Measurements from ENCODE around the gene SSTR4. TPM values are rescaled to one million over a fixed set of nuclear protein-coding genes. Genes with fewer than 3 reads are reported as not detected.

SSTR4 gene
- total and polyA plus RNA-seq, 9 donors: 0.15 to 0.69 TPM; not detected in 7

DNA sequence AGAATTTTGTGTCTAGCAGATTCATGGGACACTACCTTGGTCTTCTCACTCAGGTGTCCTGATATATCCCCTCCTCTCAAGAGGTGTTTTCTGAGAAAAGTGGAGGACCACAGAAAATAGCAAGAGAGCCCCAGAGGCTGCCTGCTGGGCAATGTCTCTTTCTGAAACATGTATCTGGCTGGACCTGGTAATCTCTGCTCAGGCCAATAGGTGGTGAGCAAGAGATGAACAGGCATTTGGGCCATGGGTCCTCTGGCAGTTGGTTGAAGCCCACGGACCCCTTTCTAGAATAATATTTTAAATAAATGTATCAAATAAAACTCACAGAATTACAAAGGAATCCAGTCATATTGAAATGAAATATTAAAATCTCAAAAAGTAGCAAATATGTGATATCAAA, 23.1 kb downstream of the SSTR4 start:
- Histone ChIP-seq H3K4me3 (no peak overlapping the region), H3K9me3 (no peaks in the 10 kb centered on the region), H3K36me3 (no peaks in the 10 kb centered on the region), H3K27ac (no peak overlapping the region), H3K4me1 (ENCODE audit: insufficient read depth) (peaks cover 8% of the 10 kb centered on the region), H3K27me3 (no peaks in the 10 kb centered on the region)
- TF ChIP-seq EP300 (IDR thresholded peaks at IDR 0.05) (no peak), POLR2A (IDR thresholded peaks at IDR 0.05) (no peak)
- TF ChIP-seq, protein P1, sequence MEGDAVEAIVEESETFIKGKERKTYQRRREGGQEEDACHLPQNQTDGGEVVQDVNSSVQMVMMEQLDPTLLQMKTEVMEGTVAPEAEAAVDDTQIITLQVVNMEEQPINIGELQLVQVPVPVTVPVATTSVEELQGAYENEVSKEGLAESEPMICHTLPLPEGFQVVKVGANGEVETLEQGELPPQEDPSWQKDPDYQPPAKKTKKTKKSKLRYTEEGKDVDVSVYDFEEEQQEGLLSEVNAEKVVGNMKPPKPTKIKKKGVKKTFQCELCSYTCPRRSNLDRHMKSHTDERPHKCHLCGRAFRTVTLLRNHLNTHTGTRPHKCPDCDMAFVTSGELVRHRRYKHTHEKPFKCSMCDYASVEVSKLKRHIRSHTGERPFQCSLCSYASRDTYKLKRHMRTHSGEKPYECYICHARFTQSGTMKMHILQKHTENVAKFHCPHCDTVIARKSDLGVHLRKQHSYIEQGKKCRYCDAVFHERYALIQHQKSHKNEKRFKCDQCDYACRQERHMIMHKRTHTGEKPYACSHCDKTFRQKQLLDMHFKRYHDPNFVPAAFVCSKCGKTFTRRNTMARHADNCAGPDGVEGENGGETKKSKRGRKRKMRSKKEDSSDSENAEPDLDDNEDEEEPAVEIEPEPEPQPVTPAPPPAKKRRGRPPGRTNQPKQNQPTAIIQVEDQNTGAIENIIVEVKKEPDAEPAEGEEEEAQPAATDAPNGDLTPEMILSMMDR (IDR thresholded peaks at IDR 0.05): no peak
- WGBS, 3 donors: 76 to 92% (median 84%) methylated on average over 1 of the region's 1 CpG
- DNase-seq: no peak
- intact Hi-C loops (cut with DNase I): loop anchor here in 2 of 4 donors (10.0 kb wide), 3 partner anchors 87 to 363 kb away; no protein-coding TSS in a partner anchor

DNA sequence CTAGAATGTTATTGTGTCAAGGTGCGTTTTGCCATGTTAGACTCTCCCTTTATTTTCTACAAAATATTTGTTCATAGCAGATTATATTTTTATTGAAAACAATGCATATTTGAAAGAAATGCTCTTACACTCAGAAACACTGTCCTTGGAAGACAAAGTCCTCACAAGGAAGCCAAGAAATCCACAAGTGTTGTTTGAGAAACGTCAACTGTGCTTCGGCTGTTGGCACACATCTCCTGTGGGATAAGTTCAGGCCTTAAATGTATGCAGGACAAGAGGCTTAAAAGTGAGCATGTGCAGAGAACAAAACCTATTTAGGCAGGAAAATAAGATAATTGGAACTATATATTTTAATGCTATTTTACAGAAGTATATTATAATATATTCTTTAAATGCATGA, 23.9 kb downstream of the SSTR4 start:
- intact Hi-C loops (cut with DNase I): loop anchor here in 2 of 4 donors (10.0 kb wide), 3 partner anchors 86 to 364 kb away; no protein-coding TSS in a partner anchor

DNA sequence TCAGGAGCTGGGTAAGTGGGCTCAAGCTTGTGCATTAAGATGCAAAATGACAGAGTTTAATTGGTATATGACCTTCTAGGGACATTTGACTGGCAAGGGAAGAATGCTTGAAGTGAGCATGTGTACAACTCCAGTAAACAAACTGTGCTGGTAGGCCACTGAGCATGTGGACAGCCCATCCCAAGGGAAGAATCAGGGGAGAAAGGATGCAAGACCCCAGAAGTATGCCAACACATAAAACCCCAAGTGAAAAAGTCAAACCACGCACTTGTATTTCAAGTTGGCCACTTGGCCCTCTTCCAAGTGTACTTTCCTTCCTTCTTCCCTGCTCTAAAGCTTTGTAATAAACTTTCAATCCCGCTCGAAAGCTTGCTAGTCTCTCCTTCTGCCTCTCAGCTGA, 24.7 kb downstream of the SSTR4 start:
- no peak overlapping the region for H3K4me3 ChIP-seq
- H3K36me3 ChIP-seq: no peaks in the 10 kb centered on the region
- DNase-seq: no peak
- H3K27me3 ChIP-seq: no peaks in the 10 kb centered on the region
- no peaks in the 10 kb centered on the region for H3K9me3 ChIP-seq
- H3K27ac ChIP-seq: no peak overlapping the region
- peaks cover 8% of the 10 kb centered on the region for H3K4me1 ChIP-seq (ENCODE audit: insufficient read depth)
- 57 to 75% (median 72%) methylated on average over 3 of the region's 3 CpGs for WGBS, 3 donors
- intact Hi-C loops (cut with DNase I): loop anchor here in 2 of 4 donors (10.0 kb wide), 3 partner anchors 85 to 365 kb away; no protein-coding TSS in a partner anchor
- TF ChIP-seq EP300 (IDR thresholded peaks at IDR 0.05): no peak
- TF ChIP-seq, protein P1 (IDR thresholded peaks at IDR 0.05): no peak
- no peak for TF ChIP-seq POLR2A (IDR thresholded peaks at IDR 0.05)

More for the DNA sequence above, 23.9 kb downstream of the SSTR4 start:
- H3K27ac ChIP-seq: no peak overlapping the region
- WGBS, 3 donors: 32 to 49% (median 40%) methylated on average over 3 of the region's 3 CpGs
- H3K36me3 ChIP-seq: no peaks in the 10 kb centered on the region
- no peak overlapping the region for H3K4me3 ChIP-seq
- no peak for DNase-seq
- no peaks in the 10 kb centered on the region for H3K9me3 ChIP-seq
- H3K27me3 ChIP-seq: no peaks in the 10 kb centered on the region
- no peak for TF ChIP-seq POLR2A (IDR thresholded peaks at IDR 0.05)
- TF ChIP-seq, protein P1 (IDR thresholded peaks at IDR 0.05): no peak
- no peak for TF ChIP-seq EP300 (IDR thresholded peaks at IDR 0.05)
- H3K4me1 ChIP-seq (ENCODE audit: insufficient read depth): peaks cover 8% of the 10 kb centered on the region

DNA sequence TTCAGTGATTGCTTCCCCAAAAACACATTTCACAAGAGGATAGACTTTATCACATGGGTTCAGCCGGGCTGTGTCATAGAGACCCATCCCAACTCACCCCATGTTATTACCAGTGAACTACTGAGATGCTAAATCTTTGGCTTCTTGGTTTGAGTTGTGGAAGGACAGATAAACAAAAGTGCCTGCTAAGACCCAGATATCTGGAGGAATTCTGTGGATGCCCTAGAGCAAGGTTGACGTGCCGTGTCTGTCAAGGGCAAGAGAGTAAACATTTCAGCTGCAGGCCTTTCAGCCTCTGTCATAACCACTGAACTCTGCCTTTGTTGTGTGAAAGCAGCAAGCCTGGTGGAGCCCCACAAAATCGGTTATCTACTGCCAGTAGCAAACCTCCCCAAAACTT, 25.5 kb downstream of the SSTR4 start:
- Histone ChIP-seq H3K4me1 (ENCODE audit: insufficient read depth) (peaks cover 8% of the 10 kb centered on the region), H3K4me3 (no peak overlapping the region), H3K36me3 (no peaks in the 10 kb centered on the region), H3K27me3 (no peaks in the 10 kb centered on the region), H3K27ac (no peak overlapping the region), H3K9me3 (no peaks in the 10 kb centered on the region)
- intact Hi-C loops (cut with DNase I): no loop called here
- WGBS, 3 donors: 75 to 94% (median 82%) methylated on average over 4 of the region's 4 CpGs
- TF ChIP-seq EP300 (IDR thresholded peaks at IDR 0.05): no peak
- no peak for DNase-seq

DNA sequence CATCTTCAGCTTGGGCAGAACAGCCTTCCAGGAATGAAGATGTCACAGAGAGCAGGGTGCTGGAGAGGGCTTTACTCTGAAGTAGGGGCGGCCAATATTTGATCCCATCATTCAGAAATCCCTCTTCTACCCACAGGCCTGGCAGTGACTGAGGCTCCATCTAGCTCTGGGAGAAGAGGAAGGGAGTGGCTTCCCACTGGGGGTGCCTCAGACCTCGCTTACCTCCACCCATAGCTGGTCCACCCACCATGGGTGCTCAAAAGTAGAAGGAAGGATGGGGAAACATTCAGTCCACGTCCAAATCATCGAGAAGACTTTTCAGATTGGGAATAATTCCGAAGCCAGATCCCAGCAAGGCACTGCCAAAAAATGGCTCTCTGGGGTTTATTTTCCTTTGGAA, 26.1 kb downstream of the SSTR4 start:
- no peak for DNase-seq
- Histone ChIP-seq H3K36me3 (no peaks in the 10 kb centered on the region), H3K4me1 (ENCODE audit: insufficient read depth) (peaks cover 8% of the 10 kb centered on the region), H3K27me3 (no peaks in the 10 kb centered on the region), H3K9me3 (no peaks in the 10 kb centered on the region), H3K27ac (peak overlapping the region in 1 of 2 donors; percentile 2), H3K4me3 (no peak overlapping the region)
- intact Hi-C loops (cut with DNase I): no loop called here
- 35 to 40% (median 39%) methylated on average over 5 of the region's 5 CpGs for WGBS, 3 donors
- TF ChIP-seq, protein P1 (IDR thresholded peaks at IDR 0.05): no peak
- no peak for TF ChIP-seq POLR2A (IDR thresholded peaks at IDR 0.05)
- no peak for TF ChIP-seq EP300 (IDR thresholded peaks at IDR 0.05)

All from ovary (tissue), 9 donors.